Heart left ventricle (tissue), 16 donors: Measurements from ENCODE around the gene IL6. TPM values are rescaled to one million over a fixed set of nuclear protein-coding genes. Genes with fewer than 3 reads are reported as not detected.

Source experiments
- ATAC-seq, 4 donors: fragments of 200-7000 bp; cut with Tn5 transposase; one replicate each; pipeline ENCODE4 v1.9.1; 2020 to 2022; ENCODE audit warnings: moderate library complexity in 4 of 4, mild to moderate bottlenecking in 3 of 4, moderate number of reproducible peaks in 1 of 4
- DNase-seq, 5 donors: peaks; one replicate each; pipeline ENCODE4 v3.0.0-alpha.2; 2020
- H3K27ac ChIP-seq, 12 donors: fragments of 200-600 bp; sonication (generic) in 4 of 12; one replicate each; pipeline versions ENCODE4 v1.5.0 to v1.8.0; 2016 to 2022; ENCODE audit warnings: mild to moderate bottlenecking in 2 of 12
- H3K27me3 ChIP-seq, 9 donors: fragments of 200-600 bp; sonication (generic) in 2 of 9; one replicate each; pipeline versions ENCODE4 v1.5.1 to v1.8.0; 2016 to 2022; ENCODE audit warnings: mild to moderate bottlenecking in 3 of 9
- H3K36me3 ChIP-seq, 9 donors: fragments of 200-600 bp; sonication (generic) in 2 of 9; one replicate each; pipeline versions ENCODE4 v1.5.0 to v1.8.0; 2018 to 2022; ENCODE audit warnings: mild to moderate bottlenecking in 2 of 9
- H3K4me1 ChIP-seq, 12 donors: fragments of 200-600 bp; sonication (generic) in 4 of 12; one replicate each; pipeline versions ENCODE4 v1.5.0 to v1.8.0; 2016 to 2022; ENCODE audit warnings: mild to moderate bottlenecking in 3 of 12
- H3K4me3 ChIP-seq, 12 donors: fragments of 200-600 bp; sonication (generic) in 4 of 12; one replicate each; pipeline versions ENCODE4 v1.5.0 to v1.8.0; 2017 to 2022; ENCODE audit warnings: mild to moderate bottlenecking in 9 of 12, moderate library complexity in 4 of 12
- H3K9me3 ChIP-seq, 12 donors: fragments of 200-600 bp; sonication (generic) in 4 of 12; one replicate each; pipeline versions ENCODE4 v1.5.0 to v1.8.0; 2016 to 2022; ENCODE audit warnings: mild to moderate bottlenecking in 1 of 12
- POLR2A ChIP-seq, 2 donors: fragments of 450-650 bp; IDR thresholded peaks; one replicate each; pipeline ENCODE4 v1.6.1; 2017; ENCODE audit warnings: antibody characterized with exemption in 2 of 2, mild to moderate bottlenecking in 2 of 2, moderate library complexity in 2 of 2
- WGBS, 4 donors: extraction: QIAGEN DNeasy Blood & Tissue Kit in 2 of 4; methylation state at CpG; one replicate each; pipeline versions ENCODE4 v1.1.5 to v1.1.7; 2013 to 2018; 5-methylcytosine and 5-hydroxymethylcytosine counted together
- intact Hi-C, 10 donors: fragments of 100-400 bp; cut with DNase I; formaldehyde crosslinking; loops; one replicate each; pipeline versions ENCODE4 v1.11.1 to v1.14.2; 2022
- polyA plus RNA-seq, 2 donors: library from polyadenylated mRNA; stranded (reverse); fragments of 200-250 nt; gene quantifications; one replicate each; pipeline ENCODE4 v1.2.3, GENCODE V29; 2013
- total RNA-seq, 9 donors: library from RNA; depleted of rRNA in 2 of 9; stranded (reverse); fragments of >200 nt in 2 of 9; fragmentation: NEBNext Ultra II Directional in 3 of 9; extraction: Animal tissue kit (Norgen Biotek cat#: 25700) in 3 of 9; gene quantifications; one replicate each; pipeline versions ENCODE4 v1.1.0 to v1.2.4, GENCODE V29; 2016 to 2023
- TF ChIP-seq, protein P1 (sequence below), 12 donors: fragments of 200-600 bp; sonication (generic) in 4 of 12; IDR thresholded peaks; one replicate each; pipeline versions ENCODE4 v1.5.0 to v1.8.0; 2018 to 2022; ENCODE audit warnings: antibody characterized with exemption in 12 of 12, mild to moderate bottlenecking in 5 of 12
- donor health status: ischemic (EF 13 %, LVEDD 7.1; RV severe dilation, severe dysfunction).
- donor health status: healthy with polysubstance abuse.
- donor health status: DM: no; HTN: yes; CAD: no.
- donor health status: DM: no; HTN: no; CAD: no.
- donor health status: ischemic (EF 25% LVEDD 6.9; RV normal size, moderate dysfunction).
- donor health status: ischemic (EF 25% LVEDD 5.7; RV mildly dilated, moderate dysfunction).
- donor health status: healthy.
- donor health status: DM: yes; HTN: yes; CAD: no.
- donor health status: ischemic (EF 35%, LVEDD 5.7; RV mildly dilated, moderate dysfunction).
- donor health status: nonischemic (EF 11% LVEDD 7.7; RV severe dilation, severe dysfunction).
- donor health status: DM: yes; HTN: yes; CAD: no.
- donor health status: PGD.
- donor health status: ischemic (EF 29% LVEDD 5.4; RV normal size, mild dysfunction).
- donor health status: nonischemic (EF 23%, LVEDD 6.1; RV moderate dilation, normal function).

Gene IL6
- total and polyA plus RNA-seq, 11 donors = 0.72 to 15.1 (median 1.9) TPM; not detected in 1

DNA sequence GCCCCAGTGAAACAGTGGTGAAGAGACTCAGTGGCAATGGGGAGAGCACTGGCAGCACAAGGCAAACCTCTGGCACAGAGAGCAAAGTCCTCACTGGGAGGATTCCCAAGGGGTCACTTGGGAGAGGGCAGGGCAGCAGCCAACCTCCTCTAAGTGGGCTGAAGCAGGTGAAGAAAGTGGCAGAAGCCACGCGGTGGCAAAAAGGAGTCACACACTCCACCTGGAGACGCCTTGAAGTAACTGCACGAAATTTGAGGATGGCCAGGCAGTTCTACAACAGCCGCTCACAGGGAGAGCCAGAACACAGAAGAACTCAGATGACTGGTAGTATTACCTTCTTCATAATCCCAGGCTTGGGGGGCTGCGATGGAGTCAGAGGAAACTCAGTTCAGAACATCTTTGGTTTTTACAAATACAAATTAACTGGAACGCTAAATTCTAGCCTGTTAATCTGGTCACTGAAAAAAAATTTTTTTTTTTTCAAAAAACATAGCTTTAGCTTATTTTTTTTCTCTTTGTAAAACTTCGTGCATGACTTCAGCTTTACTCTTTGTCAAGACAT lies 574 bp upstream of the IL6 start:
- Histone ChIP-seq H3K27me3 (no peaks in the 10 kb centered on the region), H3K4me3 (peak overlapping the region in 11 of 12 donors; percentile 3 to 57 (median 47)), H3K4me1 (peaks cover 4 to 78% (median 40%) of the 10 kb centered on the region in 12 donors), H3K27ac (peak overlapping the region; percentile 19 to 85 (median 70)), H3K36me3 (peaks cover 0 to 7% (median 0%) of the 10 kb centered on the region in 9 donors), H3K9me3 (no peaks in the 10 kb centered on the region)
- TF ChIP-seq, protein P1, sequence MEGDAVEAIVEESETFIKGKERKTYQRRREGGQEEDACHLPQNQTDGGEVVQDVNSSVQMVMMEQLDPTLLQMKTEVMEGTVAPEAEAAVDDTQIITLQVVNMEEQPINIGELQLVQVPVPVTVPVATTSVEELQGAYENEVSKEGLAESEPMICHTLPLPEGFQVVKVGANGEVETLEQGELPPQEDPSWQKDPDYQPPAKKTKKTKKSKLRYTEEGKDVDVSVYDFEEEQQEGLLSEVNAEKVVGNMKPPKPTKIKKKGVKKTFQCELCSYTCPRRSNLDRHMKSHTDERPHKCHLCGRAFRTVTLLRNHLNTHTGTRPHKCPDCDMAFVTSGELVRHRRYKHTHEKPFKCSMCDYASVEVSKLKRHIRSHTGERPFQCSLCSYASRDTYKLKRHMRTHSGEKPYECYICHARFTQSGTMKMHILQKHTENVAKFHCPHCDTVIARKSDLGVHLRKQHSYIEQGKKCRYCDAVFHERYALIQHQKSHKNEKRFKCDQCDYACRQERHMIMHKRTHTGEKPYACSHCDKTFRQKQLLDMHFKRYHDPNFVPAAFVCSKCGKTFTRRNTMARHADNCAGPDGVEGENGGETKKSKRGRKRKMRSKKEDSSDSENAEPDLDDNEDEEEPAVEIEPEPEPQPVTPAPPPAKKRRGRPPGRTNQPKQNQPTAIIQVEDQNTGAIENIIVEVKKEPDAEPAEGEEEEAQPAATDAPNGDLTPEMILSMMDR (IDR thresholded peaks at IDR 0.05) = peak; percentile 27 to 61 (median 46)
- no peak for TF ChIP-seq POLR2A (IDR thresholded peaks at IDR 0.05)
- intact Hi-C loops = loop anchor here in 9 of 10 donors (1.0 to 10.0 kb wide), 9 partner anchors 139 to 612 kb away; no protein-coding TSS in a partner anchor
- DNase-seq (peak in 3 of 5 donors; percentile 31 to 56 (median 49)), ATAC-seq (peak in 3 of 4 donors; percentile 44 to 60 (median 48))
- WGBS, 4 donors = 23 to 26% (median 25%) methylated on average over 8 of the region's 8 CpGs

DNA sequence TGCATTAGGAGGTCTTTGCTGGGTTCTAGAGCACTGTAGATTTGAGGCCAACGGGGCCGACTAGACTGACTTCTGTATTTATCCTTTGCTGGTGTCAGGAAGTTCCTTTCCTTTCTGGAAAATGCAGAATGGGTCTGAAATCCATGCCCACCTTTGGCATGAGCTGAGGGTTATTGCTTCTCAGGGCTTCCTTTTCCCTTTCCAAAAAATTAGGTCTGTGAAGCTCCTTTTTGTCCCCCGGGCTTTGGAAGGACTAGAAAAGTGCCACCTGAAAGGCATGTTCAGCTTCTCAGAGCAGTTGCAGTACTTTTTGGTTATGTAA lies 675 bp downstream of the IL6 start:
- Histone ChIP-seq H3K4me1 (peaks cover 4 to 67% (median 37%) of the 10 kb centered on the region in 12 donors), H3K4me3 (peak overlapping the region in 11 of 12 donors; percentile 12 to 57 (median 47)), H3K9me3 (no peaks in the 10 kb centered on the region), H3K36me3 (peaks cover 0 to 7% (median 0%) of the 10 kb centered on the region in 9 donors), H3K27ac (peak overlapping the region; percentile 19 to 85 (median 70)), H3K27me3 (no peaks in the 10 kb centered on the region)
- TF ChIP-seq, protein P1 (IDR thresholded peaks at IDR 0.05) = no peak
- TF ChIP-seq POLR2A (IDR thresholded peaks at IDR 0.05) = no peak
- 41 to 69% (median 57%) methylated on average over 3 of the region's 3 CpGs for WGBS, 4 donors
- intact Hi-C loops = loop anchor here in 9 of 10 donors (1.0 to 10.0 kb wide), 9 partner anchors 140 to 613 kb away; no protein-coding TSS in a partner anchor
- ATAC-seq (no peak), DNase-seq (no peak)

DNA sequence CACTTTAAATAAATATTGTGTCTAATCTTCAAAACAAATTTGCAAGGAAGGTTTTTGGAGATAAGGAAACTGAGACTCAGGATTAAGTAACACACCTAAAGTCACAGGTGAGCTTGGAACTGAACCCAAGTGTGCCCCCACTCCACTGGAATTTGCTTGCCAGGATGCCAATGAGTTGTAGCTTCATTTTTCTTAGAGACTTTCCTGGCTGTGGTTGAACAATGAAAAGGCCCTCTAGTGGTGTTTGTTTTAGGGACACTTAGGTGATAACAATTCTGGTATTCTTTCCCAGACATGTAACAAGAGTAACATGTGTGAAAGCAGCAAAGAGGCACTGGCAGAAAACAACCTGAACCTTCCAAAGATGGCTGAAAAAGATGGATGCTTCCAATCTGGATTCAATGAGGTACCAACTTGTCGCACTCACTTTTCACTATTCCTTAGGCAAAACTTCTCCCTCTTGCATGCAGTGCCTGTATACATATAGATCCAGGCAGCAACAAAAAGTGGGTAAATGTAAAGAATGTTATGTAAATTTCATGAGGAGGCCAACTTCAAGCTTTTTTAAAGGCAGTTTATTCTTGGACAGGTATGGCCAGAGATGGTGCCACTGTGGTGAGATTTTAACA lies 1.5 kb downstream of the IL6 start:
- Histone ChIP-seq H3K4me1 (peaks cover 4 to 58% (median 28%) of the 10 kb centered on the region in 12 donors), H3K27me3 (no peaks in the 10 kb centered on the region), H3K36me3 (peaks cover 0 to 7% (median 0%) of the 10 kb centered on the region in 9 donors), H3K9me3 (no peaks in the 10 kb centered on the region), H3K4me3 (peak overlapping the region in 5 of 12 donors; percentile 43 to 57 (median 55)), H3K27ac (peak overlapping the region in 5 of 12 donors; percentile 70 to 83 (median 75))
- TF ChIP-seq, protein P1 (IDR thresholded peaks at IDR 0.05) = peak in 11 of 12 donors; percentile 30 to 66 (median 53)
- TF ChIP-seq POLR2A (IDR thresholded peaks at IDR 0.05) = no peak
- WGBS, 4 donors = 93 to 98% (median 96%) methylated on average over 1 of the region's 1 CpG
- DNase-seq = no peak
- peak in 1 of 4 donors; percentile 26 for ATAC-seq
- intact Hi-C loops = loop anchor here in 9 of 10 donors (1.0 to 10.0 kb wide), 7 partner anchors 141 to 614 kb away; no protein-coding TSS in a partner anchor
